T-helper 2 cell treated with Interferon-gamma antibody and Interleukin-4, amounts not matched to agents 5 μg/mL and 100 μg/mL, for 36 hours (primary cell): ENCODE measurements around the gene CACNA1G.

ENCODE experiments used
- DNase-seq: peaks from one replicate; pipeline ENCODE4 v3.0.0; 2021; ENCODE audit warnings: low spot score
- H3K27ac Mint-ChIP-seq: one replicate; pipeline ENCODE4 v1.8.0; 2021; ENCODE audit warnings: mild to moderate bottlenecking, mixed read lengths
- H3K27me3 Mint-ChIP-seq: one replicate; pipeline ENCODE4 v1.8.0; 2021; ENCODE audit warnings: low read depth, mixed read lengths
- H3K36me3 Mint-ChIP-seq: one replicate; pipeline ENCODE4 v1.8.0; 2021; ENCODE audit warnings: low read depth, mixed read lengths
- H3K4me1 Mint-ChIP-seq: one replicate; pipeline ENCODE4 v1.8.0; 2021; ENCODE audit warnings: low read depth, mixed read lengths
- H3K4me3 Mint-ChIP-seq: one replicate; pipeline ENCODE4 v1.8.0; 2022; ENCODE audit warnings: mild to moderate bottlenecking, moderate library complexity, mixed read lengths
- H3K9me3 Mint-ChIP-seq: one replicate; pipeline ENCODE4 v1.8.0; 2021; ENCODE audit warnings: mixed read lengths

The CACNA1G gene

DNA sequence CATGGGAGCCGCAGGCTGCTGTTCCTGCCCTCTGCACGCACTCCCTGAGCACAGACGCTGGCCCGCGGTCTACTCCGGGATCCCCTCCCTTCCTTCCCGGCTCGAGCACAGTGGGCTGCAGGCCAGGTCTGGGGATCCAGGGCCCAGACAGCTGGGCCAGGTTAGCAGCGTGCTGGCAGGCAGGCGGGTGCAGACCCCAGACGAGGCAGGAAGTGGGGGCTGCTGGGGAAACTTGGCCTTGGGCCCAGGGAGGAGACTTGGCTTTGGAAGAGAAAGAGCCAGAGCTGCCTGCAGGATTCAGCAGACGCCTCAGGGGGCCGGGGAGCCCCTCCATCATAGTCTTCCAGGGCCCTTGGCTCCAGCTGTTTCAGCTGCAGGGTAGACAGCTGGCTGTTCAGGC, 44.0 kb downstream of the CACNA1G start:
- Mint-ChIP-seq H3K4me3 (no peak overlapping the region), H3K9me3 (no peaks in the 10 kb centered on the region), H3K36me3 (no peaks in the 10 kb centered on the region), H3K27ac (no peak overlapping the region), H3K4me1 (no peaks in the 10 kb centered on the region), H3K27me3 (peaks cover 8% of the 10 kb centered on the region)
- DNase-seq = no peak

DNA sequence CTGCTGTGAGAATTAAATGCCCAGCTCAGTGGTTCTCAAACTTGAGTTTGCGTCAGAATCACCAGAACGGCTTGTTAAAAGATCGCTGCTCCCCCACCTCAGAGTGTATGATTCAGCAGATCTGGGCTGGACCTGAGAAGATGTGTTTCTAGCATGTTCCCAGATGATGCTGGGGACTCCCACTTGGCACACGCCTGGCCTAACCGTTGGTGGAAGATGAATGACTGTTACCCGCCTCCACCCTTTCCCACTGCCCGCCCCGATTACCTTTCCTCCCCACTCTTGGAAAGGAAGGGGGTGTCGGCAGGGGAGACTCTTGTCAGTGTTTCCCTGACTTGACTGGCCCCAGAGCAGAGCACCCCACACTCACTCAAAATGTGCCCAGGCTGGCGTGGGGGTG, 44.9 kb downstream of the CACNA1G start:
- no peaks in the 10 kb centered on the region for H3K4me1 Mint-ChIP-seq
- no peaks in the 10 kb centered on the region for H3K9me3 Mint-ChIP-seq
- H3K36me3 Mint-ChIP-seq = no peaks in the 10 kb centered on the region
- peaks cover 8% of the 10 kb centered on the region for H3K27me3 Mint-ChIP-seq
- H3K4me3 Mint-ChIP-seq = no peak overlapping the region
- no peak for DNase-seq
- H3K27ac Mint-ChIP-seq = no peak overlapping the region

DNA sequence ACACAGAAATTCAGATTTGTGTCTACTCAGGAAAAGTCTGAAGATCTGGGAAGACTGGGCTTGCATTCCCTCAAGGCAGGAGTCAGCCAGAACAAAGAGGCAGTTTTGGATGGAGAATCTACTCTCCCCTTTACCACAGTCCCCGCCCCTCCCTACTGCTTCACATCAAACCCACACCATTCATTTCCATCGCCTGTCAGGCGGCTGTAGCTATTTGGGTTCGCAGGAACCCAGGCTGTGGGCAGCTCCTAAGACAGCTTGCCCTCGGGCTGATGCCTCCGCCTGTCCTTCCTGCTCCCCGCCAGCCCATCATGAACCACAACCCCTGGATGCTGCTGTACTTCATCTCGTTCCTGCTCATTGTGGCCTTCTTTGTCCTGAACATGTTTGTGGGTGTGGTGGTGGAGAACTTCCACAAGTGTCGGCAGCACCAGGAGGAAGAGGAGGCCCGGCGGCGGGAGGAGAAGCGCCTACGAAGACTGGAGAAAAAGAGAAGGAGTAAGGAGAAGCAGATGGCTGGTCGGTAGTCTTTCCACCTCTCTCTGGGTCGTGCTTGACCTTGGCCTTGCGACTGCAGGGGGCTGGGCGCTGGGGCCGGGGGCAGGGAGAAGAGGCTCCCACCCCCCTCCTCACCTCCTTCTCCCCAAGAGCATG, 47.1 kb downstream of the CACNA1G start:
- DNase-seq = no peak
- peaks cover 8% of the 10 kb centered on the region for H3K27me3 Mint-ChIP-seq

DNA sequence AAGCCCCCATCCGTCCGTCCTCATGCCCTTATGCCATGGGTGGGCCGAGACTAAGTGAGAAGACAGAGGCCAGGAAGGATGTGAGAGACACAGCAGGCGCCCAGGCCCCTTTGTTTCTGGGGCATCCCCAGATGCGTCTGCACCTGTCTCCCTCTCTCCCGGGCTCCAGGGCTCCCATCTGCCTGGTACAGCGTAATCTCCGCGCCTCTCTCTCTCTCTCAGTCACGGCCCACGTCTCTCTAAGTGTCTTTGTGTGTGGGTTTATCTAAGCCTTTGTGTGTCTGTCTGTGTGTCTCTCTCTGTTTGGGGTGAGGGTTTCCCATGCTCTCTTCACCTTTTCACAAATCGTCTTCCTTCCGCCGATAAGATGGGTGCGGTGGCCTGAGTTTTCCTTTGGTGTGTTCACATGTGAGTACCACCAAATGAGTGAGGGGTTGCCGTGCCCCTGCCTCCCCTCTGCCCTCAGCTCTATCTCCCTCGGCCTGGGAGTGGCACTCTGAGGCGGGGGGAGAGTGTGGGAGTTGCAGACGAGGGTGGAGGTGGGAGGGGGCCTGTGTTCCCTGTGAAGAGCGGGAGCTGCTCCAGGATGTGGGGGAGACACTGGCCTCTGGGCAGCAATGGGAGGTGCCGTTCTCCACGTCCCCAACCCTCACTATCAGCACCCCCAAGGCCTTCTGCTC, 48.3 kb downstream of the CACNA1G start:
- H3K27ac Mint-ChIP-seq = no peak overlapping the region
- no peak overlapping the region for H3K4me3 Mint-ChIP-seq
- H3K27me3 Mint-ChIP-seq = peaks cover 8% of the 10 kb centered on the region
- no peaks in the 10 kb centered on the region for H3K4me1 Mint-ChIP-seq
- no peak for DNase-seq
- H3K9me3 Mint-ChIP-seq = no peaks in the 10 kb centered on the region
- no peaks in the 10 kb centered on the region for H3K36me3 Mint-ChIP-seq

More for the DNA sequence above, 47.1 kb downstream of the CACNA1G start:
- no peak overlapping the region for H3K27ac Mint-ChIP-seq
- no peaks in the 10 kb centered on the region for H3K9me3 Mint-ChIP-seq
- no peak overlapping the region for H3K4me3 Mint-ChIP-seq
- H3K36me3 Mint-ChIP-seq = no peaks in the 10 kb centered on the region
- H3K4me1 Mint-ChIP-seq = no peaks in the 10 kb centered on the region

DNA sequence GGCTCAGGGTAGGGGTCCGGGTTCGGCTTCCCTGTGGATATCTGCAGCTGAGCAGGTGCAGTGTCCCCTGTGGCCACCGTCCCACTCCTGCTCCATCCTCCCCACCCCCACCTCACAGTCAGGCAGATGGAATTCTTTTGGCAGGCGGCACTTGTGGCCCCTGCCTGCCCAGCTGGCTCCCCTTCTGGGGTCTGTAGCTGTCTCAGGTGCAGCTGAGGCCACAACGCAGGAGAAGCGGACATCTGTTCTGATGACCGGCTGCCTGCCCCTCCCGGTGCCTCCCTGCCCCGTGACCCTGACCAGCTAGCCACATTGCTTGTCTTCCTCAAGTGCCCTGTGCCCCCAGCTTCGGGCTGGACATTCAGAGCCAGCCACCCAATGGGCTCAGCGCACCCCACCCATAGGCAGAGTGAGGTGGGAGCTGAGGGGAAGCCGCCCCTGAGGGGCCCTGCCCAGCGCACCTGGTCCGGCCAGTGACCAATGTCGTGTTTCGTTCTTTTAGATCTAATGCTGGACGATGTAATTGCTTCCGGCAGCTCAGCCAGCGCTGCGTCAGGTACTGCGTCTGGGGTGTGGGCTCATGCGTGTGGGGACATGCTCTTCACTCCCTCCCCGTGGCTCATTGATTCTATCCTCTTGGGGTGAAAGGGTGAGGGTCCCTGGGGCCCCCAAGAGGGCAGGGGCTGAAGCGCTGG, 49.0 kb downstream of the CACNA1G start:
- Mint-ChIP-seq H3K36me3 (no peaks in the 10 kb centered on the region), H3K4me1 (peaks cover 3% of the 10 kb centered on the region), H3K4me3 (no peak overlapping the region), H3K27me3 (peaks cover 11% of the 10 kb centered on the region), H3K27ac (no peak overlapping the region), H3K9me3 (no peaks in the 10 kb centered on the region)
- no peak for DNase-seq

DNA sequence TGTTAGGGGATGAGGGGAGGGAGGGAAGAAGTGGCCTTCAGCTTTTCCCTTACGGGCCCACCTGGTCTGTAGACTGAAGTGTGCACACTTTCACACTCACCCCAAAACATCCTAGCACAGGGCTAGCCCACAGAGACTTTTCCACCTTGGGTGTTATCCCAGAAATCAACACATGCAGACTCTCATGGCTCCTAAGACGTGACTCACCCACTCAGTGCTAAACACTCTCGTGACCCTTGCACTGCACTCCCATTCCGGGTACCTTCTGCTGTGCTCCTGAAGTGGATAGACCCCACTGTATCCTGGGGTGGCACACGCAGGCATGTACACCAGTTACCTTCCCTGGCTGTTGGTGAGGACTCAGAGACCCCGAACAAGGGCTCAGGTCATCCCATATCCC, 51.1 kb downstream of the CACNA1G start:
- Mint-ChIP-seq H3K4me3 (no peak overlapping the region), H3K36me3 (no peaks in the 10 kb centered on the region), H3K27me3 (peaks cover 3% of the 10 kb centered on the region), H3K27ac (no peak overlapping the region), H3K4me1 (peaks cover 3% of the 10 kb centered on the region), H3K9me3 (no peaks in the 10 kb centered on the region)
- DNase-seq = no peak

DNA sequence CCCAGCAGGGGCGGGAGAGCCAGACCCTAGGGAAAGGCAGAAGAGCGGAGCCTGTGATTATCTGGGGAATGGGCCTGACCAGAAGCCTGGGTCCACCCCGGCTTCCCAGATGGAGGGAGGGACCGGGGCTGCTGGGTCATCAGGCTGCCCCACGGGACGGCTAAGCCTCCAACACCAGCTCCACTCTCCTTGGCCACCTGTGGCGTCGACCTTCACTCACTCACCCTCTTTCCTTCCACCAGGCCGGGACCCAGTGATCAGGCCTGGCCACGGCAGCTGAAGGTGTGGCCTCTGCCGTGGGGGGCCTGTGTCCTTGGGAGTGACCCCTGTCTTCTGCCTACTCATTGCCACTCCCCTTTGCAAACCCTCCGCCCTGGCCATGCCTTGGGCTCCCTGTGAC, 51.8 kb downstream of the CACNA1G start:
- Mint-ChIP-seq H3K4me3 (no peak overlapping the region), H3K27ac (no peak overlapping the region), H3K9me3 (no peaks in the 10 kb centered on the region), H3K4me1 (peaks cover 3% of the 10 kb centered on the region), H3K36me3 (no peaks in the 10 kb centered on the region), H3K27me3 (peaks cover 3% of the 10 kb centered on the region)
- no peak for DNase-seq

DNA sequence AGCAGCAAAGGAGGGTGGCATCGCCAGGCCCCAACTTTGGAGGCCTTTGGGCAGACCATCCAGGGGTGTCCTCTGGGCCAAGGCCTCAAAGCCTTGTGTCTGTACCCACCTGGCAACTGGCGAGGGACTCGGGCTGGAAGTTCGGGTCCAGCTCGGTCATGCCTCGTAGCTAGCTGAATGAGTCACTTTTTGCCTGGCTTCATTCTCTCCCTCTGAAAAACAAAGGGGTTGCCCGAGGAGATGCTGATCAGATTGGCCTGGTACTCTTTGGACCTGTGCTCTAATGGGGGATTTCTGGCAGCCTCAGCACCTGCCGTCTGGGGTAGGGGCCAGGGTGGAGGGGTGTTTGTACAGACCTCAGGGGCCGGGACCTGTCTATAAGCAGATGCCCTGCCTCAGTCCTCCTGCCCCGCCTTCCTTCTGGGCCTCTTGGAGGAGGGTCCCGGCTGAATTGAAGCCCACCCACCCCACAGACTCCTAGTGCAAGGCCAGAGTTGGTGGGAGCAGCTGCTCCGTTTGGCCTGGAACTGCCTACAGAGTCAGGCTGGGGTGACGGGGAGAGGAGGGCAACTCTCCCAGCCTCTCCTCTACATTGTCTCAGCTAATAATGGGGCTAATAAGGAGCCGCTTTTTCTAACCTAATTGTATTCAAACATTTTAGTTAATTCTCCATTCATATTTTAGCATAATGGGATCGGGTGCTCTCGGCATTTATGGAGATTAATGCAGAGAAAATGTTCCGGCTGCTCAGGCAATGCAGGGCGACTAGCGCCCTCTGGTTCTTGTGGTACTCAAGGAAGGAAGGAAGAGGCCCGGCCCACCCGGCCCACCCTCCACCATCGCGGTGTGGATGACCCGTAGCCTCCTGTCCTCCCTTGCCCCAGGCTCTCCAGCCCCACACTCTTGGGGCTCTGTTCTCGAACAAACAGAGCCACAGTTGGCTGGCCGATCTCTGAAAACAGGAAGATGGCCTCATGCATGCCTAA, 52.8 kb downstream of the CACNA1G start:
- Mint-ChIP-seq H3K4me1 (peaks cover 3% of the 10 kb centered on the region), H3K9me3 (no peaks in the 10 kb centered on the region), H3K27ac (no peak overlapping the region)

DNA sequence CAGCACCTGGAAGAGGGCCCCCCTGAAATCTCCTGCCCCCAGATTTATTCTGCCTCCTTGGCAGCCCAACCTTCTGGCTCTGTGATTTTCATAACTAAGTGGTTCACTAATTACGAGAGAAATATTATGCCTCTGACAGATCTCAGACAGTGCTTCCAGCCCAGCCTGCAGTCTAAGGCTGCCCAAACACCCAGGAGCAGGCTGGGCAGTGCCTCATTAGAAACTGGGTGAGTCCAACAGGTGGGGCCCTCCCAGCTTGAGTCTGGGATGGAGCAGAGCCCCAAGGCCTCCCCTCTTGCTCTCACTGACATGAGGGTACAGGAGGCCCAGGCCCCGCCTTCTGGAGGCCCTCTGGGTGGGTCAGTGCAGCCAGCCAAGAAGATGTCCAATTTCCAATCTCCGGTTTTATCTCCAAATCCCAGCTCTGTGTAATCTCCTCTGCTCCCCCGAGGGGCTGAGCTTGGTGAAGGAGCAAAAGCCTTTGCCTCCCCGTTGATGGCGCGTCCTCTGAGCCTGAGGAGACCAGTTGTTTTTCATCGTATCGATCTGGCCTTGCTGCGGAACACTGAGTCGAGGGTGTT, 54.0 kb downstream of the CACNA1G start:
- H3K27ac Mint-ChIP-seq = no peak overlapping the region
- DNase-seq = no peak
- peaks cover 3% of the 10 kb centered on the region for H3K4me1 Mint-ChIP-seq
- no peak overlapping the region for H3K4me3 Mint-ChIP-seq
- H3K36me3 Mint-ChIP-seq = no peaks in the 10 kb centered on the region
- H3K27me3 Mint-ChIP-seq = peaks cover 3% of the 10 kb centered on the region
- H3K9me3 Mint-ChIP-seq = no peaks in the 10 kb centered on the region

More for the DNA sequence above, 52.8 kb downstream of the CACNA1G start:
- H3K36me3 Mint-ChIP-seq = no peaks in the 10 kb centered on the region
- no peak overlapping the region for H3K4me3 Mint-ChIP-seq
- no peak for DNase-seq
- peaks cover 3% of the 10 kb centered on the region for H3K27me3 Mint-ChIP-seq

DNA sequence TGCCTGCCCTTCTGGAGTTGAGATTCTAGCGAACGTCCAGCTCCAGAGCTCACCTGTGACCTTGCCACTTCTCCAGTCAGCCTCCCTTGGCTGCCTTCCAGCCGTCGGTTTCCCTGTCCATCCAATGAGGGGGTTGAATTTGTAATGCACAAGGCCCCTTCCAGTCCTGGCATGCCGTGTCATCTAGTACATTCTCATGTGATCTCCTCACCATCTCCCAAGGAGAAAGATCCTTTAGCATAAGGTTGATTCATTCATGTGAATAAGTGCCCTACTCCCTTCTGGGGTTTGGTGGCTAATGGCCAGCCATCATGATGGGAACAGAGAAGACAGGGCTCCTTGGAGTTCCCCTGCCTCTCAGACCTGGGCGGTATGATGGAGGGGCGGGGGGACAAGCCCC, 55.3 kb downstream of the CACNA1G start:
- Mint-ChIP-seq H3K9me3 (no peaks in the 10 kb centered on the region), H3K27ac (no peak overlapping the region)

DNA sequence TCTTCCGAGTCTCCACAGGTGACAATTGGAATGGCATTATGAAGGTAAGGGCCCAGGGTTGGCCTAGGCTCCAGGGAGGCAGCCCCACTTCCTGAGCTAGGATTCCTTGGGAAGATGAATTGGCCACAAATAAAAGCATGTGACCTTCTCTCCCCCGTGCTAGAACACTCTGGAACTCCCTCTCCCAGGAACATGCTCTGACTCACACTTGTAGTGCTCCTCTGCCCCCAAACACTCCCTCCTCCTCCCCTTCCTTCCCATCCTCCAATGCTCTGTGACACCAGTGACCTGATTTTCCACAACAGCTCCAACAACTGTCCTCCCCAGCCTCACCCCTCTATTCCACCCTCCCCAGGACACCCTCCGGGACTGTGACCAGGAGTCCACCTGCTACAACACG, 57.8 kb downstream of the CACNA1G start:
- H3K27ac Mint-ChIP-seq = no peak overlapping the region
- no peak overlapping the region for H3K4me3 Mint-ChIP-seq
- H3K36me3 Mint-ChIP-seq = no peaks in the 10 kb centered on the region
- DNase-seq = no peak
- H3K9me3 Mint-ChIP-seq = no peaks in the 10 kb centered on the region
- H3K4me1 Mint-ChIP-seq = peaks cover 6% of the 10 kb centered on the region
- peaks cover 12% of the 10 kb centered on the region for H3K27me3 Mint-ChIP-seq

More for the DNA sequence above, 55.3 kb downstream of the CACNA1G start:
- DNase-seq = no peak
- peaks cover 3% of the 10 kb centered on the region for H3K4me1 Mint-ChIP-seq
- peaks cover 6% of the 10 kb centered on the region for H3K27me3 Mint-ChIP-seq
- no peaks in the 10 kb centered on the region for H3K36me3 Mint-ChIP-seq
- H3K4me3 Mint-ChIP-seq = no peak overlapping the region

DNA sequence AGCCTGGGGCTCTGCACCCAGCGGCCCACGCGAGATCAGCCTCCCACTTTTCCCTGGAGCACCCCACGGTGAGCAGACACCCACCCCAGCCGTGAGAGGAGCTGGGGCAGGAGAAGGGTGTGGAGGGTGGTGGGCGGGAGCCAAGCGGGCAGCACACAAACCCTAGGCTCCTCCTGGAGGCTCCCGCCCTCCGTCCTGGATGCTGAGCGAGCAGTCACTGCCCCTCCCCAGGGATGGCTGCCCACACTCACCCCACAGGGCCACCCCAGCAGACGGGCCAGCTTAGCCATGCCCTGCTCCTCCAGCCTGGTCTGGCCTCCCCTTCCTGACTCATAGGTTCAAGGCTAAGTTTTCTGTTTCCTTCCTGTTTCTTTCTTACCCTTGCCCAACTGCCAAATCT, 58.4 kb downstream of the CACNA1G start:
- Mint-ChIP-seq H3K27me3 (peaks cover 12% of the 10 kb centered on the region), H3K9me3 (no peaks in the 10 kb centered on the region), H3K4me3 (no peak overlapping the region), H3K4me1 (peaks cover 6% of the 10 kb centered on the region), H3K27ac (no peak overlapping the region), H3K36me3 (no peaks in the 10 kb centered on the region)
- DNase-seq = no peak

DNA sequence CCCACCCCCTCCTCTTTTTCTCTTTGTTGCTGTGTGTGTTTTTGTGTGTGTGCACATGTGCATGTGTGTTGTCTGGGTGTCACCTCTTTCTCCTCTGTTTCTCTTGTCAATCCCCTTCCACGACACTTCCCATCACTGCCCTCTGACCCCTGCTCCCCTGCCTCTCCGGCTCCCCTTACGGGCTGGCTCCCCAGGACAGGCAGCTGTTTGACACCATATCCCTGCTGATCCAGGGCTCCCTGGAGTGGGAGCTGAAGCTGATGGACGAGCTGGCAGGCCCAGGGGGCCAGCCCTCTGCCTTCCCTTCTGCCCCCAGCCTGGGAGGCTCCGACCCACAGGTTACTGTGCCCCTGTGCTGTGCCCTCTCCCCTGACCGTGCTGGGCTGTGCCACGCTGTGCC, 59.0 kb downstream of the CACNA1G start:
- H3K4me3 Mint-ChIP-seq = no peak overlapping the region
- H3K36me3 Mint-ChIP-seq = no peaks in the 10 kb centered on the region
- no peaks in the 10 kb centered on the region for H3K9me3 Mint-ChIP-seq
- H3K27ac Mint-ChIP-seq = no peak overlapping the region
- H3K4me1 Mint-ChIP-seq = peaks cover 3% of the 10 kb centered on the region
- DNase-seq = no peak
- H3K27me3 Mint-ChIP-seq = peaks cover 9% of the 10 kb centered on the region
